ENCODE results near the gene KRT82.
"Not testable (repeated sequence)": the region's sequence is repeated elsewhere in the genome, so short reads cannot be mapped to it uniquely, and the experiment has no call there.

KRT82 gene

GRCh38 chr12:52350021-52350620 is 56.0 kb downstream of the KRT82 start:
- Mint-ChIP-seq H3K4me3 (no peak overlapping the region), H3K36me3 (ENCODE audit: low read depth) (no peaks in the 10 kb centered on the region), H3K27me3 (peaks cover 21% of the 10 kb centered on the region), H3K9me3 (no peaks in the 10 kb centered on the region), H3K27ac (no peak overlapping the region), H3K4me1 (ENCODE audit: low read depth) (no peaks in the 10 kb centered on the region)
- intact Hi-C loops (cut with micrococcal nuclease) = no loop called here

DNA sequence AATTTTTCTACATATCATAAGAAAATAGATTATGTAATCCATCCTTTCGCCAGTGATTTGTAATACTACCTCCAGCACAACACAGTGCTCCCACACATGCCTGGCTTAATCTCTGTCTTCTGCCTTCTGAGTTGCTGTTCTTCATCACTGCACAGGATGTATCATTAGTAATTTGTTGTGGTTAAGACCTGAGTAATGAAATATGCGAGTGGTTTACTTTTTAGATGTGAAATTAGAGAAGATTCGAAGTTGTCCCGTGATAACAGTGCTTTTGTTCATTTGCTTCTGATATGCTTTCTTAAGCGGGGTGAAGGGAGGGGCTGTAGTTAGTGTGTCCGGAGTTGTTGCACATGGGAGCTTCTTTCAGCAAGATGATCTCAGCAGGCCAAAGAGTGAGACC is 56.9 kb downstream of the KRT82 start:
- H3K27ac Mint-ChIP-seq = no peak overlapping the region
- H3K36me3 Mint-ChIP-seq (ENCODE audit: low read depth) = no peaks in the 10 kb centered on the region
- no peaks in the 10 kb centered on the region for H3K4me1 Mint-ChIP-seq (ENCODE audit: low read depth)
- intact Hi-C loops (cut with micrococcal nuclease) = no loop called here
- H3K9me3 Mint-ChIP-seq = no peaks in the 10 kb centered on the region
- no peak overlapping the region for H3K4me3 Mint-ChIP-seq
- peaks cover 23% of the 10 kb centered on the region for H3K27me3 Mint-ChIP-seq

DNA sequence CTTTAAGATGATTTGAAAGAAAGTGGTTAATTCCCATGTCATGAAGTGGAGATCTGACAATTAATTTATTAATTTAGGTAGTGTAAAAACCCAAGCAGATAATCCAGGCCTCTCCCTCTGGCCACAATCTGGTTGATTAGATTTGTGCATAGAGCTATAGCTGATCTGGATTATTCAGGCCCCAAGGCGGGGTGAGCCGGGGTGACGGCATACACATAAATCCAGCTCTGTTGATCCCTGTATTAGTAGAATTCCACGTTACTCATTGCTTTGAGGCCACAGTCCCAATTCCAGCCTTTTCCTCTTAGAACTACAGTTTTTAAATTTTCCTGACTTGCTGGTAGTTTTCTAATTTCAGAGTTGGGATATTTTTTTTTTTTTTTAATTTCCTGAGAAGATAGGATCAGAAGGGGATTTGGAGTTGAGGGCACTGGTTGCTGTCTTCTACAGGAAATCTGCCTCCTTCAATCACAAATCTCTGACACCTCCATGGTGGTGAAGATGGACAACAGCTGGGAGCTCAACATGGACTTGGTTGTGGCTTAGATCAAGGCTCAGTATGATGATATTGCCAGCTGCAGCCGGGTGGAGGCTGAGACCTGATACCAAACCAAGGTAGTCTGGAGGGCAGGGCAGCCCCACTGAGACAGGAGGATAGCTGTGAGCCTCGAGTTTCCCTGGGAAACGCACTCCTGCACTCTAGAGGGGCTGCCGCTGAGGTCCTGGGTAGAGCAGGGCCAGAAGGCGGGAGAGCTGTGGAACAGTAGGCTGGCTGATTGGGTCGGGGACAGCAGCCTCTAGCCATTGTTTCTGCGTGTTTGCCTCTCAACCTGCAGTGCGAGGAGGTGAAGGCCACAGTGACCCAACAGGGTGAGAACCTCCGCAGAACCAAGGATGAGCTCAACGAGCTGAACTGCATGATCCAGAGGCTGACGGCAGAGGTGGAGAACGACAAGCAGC is 58.3 kb downstream of the KRT82 start:
- H3K4me3 Mint-ChIP-seq = no peak overlapping the region
- peaks cover 22% of the 10 kb centered on the region for H3K27me3 Mint-ChIP-seq
- intact Hi-C loops (cut with micrococcal nuclease) = no loop called here
- no peak overlapping the region for H3K27ac Mint-ChIP-seq
- H3K4me1 Mint-ChIP-seq (ENCODE audit: low read depth) = no peaks in the 10 kb centered on the region
- no peaks in the 10 kb centered on the region for H3K36me3 Mint-ChIP-seq (ENCODE audit: low read depth)
- no peaks in the 10 kb centered on the region for H3K9me3 Mint-ChIP-seq

DNA sequence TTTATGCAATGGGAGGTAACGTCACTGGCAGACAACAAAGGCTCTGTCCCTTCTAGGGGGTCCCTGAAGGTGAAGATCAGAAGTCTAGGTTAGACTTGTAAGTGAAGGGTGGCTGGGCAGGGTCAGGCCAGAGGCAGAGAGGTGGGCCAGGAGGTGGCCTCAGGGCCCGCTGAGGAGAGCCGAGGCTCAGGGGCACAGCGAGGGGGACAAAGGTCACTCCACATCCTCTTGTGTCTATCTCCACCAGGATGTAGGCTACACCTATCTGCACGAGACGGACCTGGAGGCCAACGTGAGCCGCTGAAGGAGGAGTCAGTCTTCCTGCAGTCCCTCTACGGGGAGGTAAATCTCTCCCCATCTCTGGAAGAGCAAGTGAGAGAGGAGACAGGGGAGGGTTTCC is 59.1 kb downstream of the KRT82 start:
- no peaks in the 10 kb centered on the region for H3K4me1 Mint-ChIP-seq (ENCODE audit: low read depth)
- no peak overlapping the region for H3K27ac Mint-ChIP-seq
- H3K9me3 Mint-ChIP-seq = no peaks in the 10 kb centered on the region
- H3K4me3 Mint-ChIP-seq = no peak overlapping the region
- intact Hi-C loops (cut with micrococcal nuclease) = no loop called here
- H3K36me3 Mint-ChIP-seq (ENCODE audit: low read depth) = no peaks in the 10 kb centered on the region
- H3K27me3 Mint-ChIP-seq = peaks cover 15% of the 10 kb centered on the region

DNA sequence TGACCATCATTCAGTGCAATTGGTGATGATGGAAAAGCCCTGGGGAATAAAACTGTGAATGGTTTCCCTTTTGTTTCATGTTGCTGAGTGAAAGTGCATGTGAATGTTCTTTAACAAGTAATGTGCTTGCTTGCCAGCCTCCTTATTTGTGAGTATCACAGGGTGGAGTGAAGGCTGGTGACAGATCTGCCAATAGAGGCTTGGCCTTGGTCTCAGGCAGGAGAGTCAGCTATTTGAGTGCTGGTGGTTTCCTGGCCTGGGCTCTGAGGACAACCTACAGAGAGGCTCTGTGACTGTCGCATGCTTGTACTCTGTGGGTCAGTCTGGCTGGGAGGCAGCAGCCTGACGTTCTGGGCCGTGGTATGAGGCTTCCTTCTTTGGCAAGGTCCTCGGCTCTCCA is 59.5 kb downstream of the KRT82 start:
- H3K36me3 Mint-ChIP-seq (ENCODE audit: low read depth) = no peaks in the 10 kb centered on the region
- H3K27me3 Mint-ChIP-seq = peaks cover 16% of the 10 kb centered on the region

GRCh38 chr12:52345041-52345440 is 61.1 kb downstream of the KRT82 start:
- H3K36me3 Mint-ChIP-seq (ENCODE audit: low read depth); intact Hi-C loops (cut with micrococcal nuclease); H3K4me3 Mint-ChIP-seq; H3K4me1 Mint-ChIP-seq (ENCODE audit: low read depth); H3K9me3 Mint-ChIP-seq; H3K27ac Mint-ChIP-seq: not testable (repeated sequence)
- H3K27me3 Mint-ChIP-seq = peaks cover 18% of the 10 kb centered on the region

More for the DNA sequence above, 59.5 kb downstream of the KRT82 start:
- H3K9me3 Mint-ChIP-seq = no peaks in the 10 kb centered on the region
- intact Hi-C loops (cut with micrococcal nuclease) = no loop called here
- no peak overlapping the region for H3K4me3 Mint-ChIP-seq
- H3K4me1 Mint-ChIP-seq (ENCODE audit: low read depth) = no peaks in the 10 kb centered on the region
- no peak overlapping the region for H3K27ac Mint-ChIP-seq

DNA sequence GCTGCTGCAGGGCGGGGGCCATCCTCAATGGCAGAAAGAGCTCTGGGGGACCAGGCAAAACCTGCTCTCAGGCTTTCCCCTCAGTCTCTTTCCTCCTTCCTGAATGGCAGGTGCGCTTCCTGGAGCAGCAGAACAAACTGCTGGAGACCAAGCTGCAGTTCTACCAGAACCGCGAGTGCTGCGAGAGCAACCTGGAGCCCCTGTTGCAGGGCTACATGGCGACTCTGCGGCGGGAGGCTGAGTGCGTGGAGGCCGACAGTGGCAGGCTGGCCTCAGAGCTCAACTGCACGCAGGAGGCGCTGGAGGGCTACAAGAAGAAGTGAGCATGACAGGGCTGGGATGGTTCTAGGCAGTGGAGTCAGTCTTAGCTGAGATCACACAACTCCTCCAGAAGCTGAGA is 62.0 kb downstream of the KRT82 start:
- H3K4me3 Mint-ChIP-seq = no peak overlapping the region
- intact Hi-C loops (cut with micrococcal nuclease) = no loop called here
- H3K27me3 Mint-ChIP-seq = peaks cover 14% of the 10 kb centered on the region
- H3K36me3 Mint-ChIP-seq (ENCODE audit: low read depth) = no peaks in the 10 kb centered on the region
- no peak overlapping the region for H3K27ac Mint-ChIP-seq
- H3K4me1 Mint-ChIP-seq (ENCODE audit: low read depth) = no peaks in the 10 kb centered on the region
- H3K9me3 Mint-ChIP-seq = no peaks in the 10 kb centered on the region

Measured in dendritic cell treated with granulocyte-macrophage colony-stimulating factor and Interleukin-4, amounts not matched to agents 40 ng/mL and 50 ng/mL, for 4 days (primary cell).